AG09309 (cell line): ENCODE results near the gene HOXC4.

ENCODE experiments used
- DNase-seq: peaks from one replicate; pipeline ENCODE4 v3.0.0-alpha.2; 2010; ENCODE audit warnings: low read depth
- H3K4me3 ChIP-seq: 2 replicates; pipeline ENCODE4 v1.5.1; 2011; ENCODE audit warnings: mild to moderate bottlenecking, low read depth, low read length, moderate library complexity; ENCODE audit not compliant: control insufficient read depth
- TF ChIP-seq, protein P1 (sequence below): IDR thresholded peaks from 2 replicates; pipeline ENCODE4 v1.5.1; 2011; ENCODE audit warnings: mild to moderate bottlenecking, low read depth, low read length, inconsistent platforms; ENCODE audit not compliant: insufficient read depth, control insufficient read depth; ENCODE audit errors: missing control alignments

The HOXC4 gene

DNA sequence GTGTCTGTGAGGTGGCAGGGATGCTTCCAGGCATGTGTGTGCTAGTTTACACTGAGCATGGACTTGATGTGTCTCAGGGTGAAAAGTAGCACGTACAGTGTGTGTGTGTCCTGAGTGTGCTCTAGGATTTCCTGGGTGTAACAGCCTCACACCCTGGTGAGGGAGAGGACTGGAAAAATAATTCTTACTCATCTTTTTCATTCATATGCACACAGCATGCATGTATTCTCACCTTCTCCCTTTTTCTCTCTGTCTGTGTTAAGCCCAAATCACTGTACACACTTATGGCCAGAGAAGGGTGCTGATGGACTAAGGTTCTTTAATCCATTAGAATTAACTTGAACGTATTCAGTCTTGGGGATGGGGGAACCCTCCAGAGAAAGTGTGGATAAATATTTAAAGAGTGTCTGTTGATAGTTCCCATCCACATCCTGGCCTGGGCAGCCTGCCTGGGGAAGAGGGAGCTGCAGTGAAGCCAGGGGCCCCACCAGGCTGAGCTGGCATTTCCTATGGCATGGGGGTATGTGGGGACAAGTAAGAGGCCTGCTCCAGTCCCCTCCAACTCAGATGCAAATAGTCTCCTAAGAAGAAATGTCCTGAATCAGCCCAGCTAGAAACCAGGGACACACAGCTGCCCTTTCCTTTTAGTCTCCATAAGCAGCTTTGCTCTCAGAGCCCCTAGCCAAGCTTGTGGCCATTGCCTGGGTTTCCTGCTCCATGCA lies 45.9 kb upstream of the HOXC4 start:
- H3K4me3 ChIP-seq: no peak overlapping the region

DNA sequence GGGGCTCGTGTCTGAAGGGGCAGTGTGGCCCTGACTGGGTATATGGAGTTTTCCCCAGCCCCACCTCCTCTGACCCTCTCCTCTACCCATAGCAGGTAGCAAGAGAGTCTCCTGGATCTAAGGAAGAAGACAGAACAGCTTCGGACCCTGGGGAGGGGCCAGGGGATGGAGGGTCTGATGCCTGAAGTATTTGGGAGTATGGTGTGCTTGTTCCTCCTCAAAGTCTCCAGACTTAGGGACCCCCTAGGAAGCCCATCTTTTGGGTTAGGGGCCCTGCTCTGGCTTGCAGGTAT lies 45.4 kb upstream of the HOXC4 start:
- DNase-seq: no peak
- H3K4me3 ChIP-seq: no peak overlapping the region
- TF ChIP-seq, protein P1, sequence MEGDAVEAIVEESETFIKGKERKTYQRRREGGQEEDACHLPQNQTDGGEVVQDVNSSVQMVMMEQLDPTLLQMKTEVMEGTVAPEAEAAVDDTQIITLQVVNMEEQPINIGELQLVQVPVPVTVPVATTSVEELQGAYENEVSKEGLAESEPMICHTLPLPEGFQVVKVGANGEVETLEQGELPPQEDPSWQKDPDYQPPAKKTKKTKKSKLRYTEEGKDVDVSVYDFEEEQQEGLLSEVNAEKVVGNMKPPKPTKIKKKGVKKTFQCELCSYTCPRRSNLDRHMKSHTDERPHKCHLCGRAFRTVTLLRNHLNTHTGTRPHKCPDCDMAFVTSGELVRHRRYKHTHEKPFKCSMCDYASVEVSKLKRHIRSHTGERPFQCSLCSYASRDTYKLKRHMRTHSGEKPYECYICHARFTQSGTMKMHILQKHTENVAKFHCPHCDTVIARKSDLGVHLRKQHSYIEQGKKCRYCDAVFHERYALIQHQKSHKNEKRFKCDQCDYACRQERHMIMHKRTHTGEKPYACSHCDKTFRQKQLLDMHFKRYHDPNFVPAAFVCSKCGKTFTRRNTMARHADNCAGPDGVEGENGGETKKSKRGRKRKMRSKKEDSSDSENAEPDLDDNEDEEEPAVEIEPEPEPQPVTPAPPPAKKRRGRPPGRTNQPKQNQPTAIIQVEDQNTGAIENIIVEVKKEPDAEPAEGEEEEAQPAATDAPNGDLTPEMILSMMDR: no peak

More for the DNA sequence above, 45.9 kb upstream of the HOXC4 start:
- TF ChIP-seq, protein P1: no peak
- no peak for DNase-seq

DNA sequence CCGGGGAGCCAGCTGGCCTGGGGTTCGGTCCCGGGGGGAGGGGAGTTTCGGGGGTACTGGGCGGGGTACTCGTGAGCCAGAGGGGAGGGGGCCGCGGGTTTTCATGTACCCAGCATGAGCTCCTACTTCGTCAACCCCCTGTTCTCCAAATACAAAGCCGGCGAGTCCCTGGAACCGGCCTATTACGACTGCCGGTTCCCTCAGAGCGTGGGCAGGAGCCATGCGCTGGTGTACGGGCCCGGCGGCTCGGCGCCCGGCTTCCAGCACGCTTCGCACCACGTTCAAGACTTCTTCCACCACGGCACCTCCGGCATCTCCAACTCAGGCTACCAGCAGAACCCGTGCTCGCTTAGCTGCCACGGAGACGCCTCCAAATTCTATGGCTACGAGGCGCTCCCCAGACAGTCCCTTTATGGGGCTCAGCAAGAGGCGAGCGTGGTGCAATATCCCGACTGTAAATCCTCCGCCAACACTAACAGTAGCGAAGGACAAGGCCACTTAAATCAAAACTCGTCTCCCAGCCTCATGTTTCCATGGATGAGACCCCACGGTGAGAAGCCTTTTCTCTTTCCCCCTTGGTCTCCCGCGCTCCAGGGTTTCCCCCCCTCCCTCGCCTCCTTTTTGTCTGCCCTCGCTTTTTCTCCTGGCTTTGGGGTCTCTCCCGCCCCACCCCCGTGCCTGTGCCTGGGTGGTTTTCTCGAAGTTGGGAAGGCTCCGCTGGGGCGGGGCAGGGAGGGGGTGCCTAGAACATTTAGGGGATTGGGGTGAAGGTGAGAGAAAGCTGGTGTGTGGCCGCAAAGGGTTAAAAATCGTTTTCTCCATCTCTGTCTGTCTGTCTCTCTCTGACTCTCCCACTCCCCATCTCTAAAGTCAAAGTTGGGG lies 44.2 kb upstream of the HOXC4 start:
- TF ChIP-seq, protein P1: no peak
- H3K4me3 ChIP-seq: peak overlapping the region; percentile 46
- DNase-seq: no peak

DNA sequence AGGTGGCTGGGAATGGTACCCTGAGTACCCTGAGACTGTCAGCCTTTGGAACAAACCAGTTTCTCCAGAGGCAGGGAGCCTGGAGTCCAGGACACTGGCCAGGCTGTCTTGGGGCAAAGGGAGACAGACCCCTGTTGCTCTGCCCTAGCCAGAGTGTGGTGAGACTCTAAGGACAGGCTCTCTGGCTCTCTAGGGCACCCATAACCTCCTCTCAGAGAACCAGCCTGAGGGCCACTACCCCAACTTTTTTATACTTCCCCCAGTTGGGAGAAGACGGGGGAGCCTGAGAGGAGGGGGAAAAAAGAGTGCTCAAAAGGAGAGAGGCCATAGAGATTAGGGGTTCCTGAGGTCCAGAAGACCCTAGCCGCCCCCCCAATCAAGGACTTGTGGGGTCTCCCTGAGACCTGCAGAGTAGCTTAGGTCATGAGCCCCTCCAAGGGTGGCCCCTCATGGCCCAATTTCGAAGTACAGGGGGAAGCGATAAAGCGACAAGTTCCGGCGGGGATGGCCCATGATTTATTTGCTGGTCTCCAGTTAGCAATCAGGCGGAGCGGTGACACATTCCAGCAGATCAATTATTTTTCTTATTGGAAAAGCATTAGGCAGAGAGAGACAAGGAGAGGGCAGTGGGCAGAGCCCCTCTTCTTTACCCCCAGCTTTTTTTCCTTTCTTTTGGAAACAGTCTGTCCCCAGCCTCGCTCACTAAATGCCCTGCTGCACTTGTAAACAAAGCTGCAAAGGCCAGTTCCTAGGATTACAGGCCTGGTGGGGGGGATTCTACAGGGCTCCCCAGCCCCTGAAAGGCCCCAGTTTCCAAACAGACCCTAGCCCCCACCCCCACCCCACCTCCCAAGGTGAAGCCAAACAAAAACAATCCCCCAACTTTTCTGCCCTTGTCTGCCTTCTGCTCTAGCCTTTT lies 43.3 kb upstream of the HOXC4 start:
- no peak for DNase-seq
- TF ChIP-seq, protein P1: no peak
- H3K4me3 ChIP-seq: peak overlapping the region; percentile 46

DNA sequence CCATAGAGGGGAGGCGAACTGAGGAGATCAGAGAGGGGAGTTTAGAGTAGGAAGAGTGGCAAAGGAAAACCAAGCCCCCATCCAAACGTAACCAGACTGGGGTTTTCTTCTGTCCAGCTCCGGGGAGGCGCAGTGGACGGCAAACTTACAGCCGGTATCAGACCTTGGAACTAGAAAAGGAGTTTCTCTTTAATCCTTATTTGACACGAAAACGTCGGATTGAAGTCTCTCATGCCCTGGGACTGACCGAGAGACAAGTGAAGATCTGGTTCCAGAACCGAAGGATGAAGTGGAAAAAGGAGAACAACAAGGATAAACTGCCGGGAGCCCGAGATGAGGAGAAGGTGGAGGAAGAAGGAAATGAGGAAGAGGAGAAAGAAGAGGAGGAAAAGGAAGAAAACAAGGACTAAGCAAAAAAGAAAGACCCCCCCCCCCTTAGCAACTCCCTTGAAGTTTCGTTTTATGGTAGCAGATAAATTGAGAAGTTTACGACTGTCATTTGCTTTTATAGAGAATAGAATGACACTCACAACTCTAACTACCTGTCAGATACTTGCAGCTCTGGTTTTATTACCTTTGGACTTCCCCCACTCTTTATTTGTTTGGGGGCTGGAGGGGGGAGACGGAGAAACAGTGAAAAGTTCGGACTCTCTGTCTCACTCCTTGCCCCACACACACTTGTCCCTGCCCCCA lies 42.5 kb upstream of the HOXC4 start:
- no peak overlapping the region for H3K4me3 ChIP-seq
- TF ChIP-seq, protein P1: no peak
- no peak for DNase-seq
